Measurements from ENCODE around the gene FAM229B.
"Not testable (repeated sequence)": the region's sequence is repeated elsewhere in the genome, so short reads cannot be mapped to it uniquely, and the experiment has no call there.

Gene FAM229B

GRCh38 chr6:112050429-112050828, 37.0 kb upstream of the FAM229B start:
- no peak overlapping the region for H3K9ac ChIP-seq
- TF ChIP-seq CTCF (IDR thresholded peaks at IDR 0.05) = no peak
- no peak overlapping the region for H2AFZ ChIP-seq

GRCh38 chr6:112051251-112051740, 36.1 kb upstream of the FAM229B start:
- not testable (repeated sequence) for H3K4me2 ChIP-seq (ENCODE audit: low read length); H3K27me3 ChIP-seq (ENCODE audit: control insufficient read depth, insufficient read depth, low read length); H3K9me3 ChIP-seq (ENCODE audit: control insufficient read depth, low read length); H3K4me1 ChIP-seq; H2AFZ ChIP-seq; H3K79me2 ChIP-seq; H3K27ac ChIP-seq; H3K9ac ChIP-seq; H3K4me3 ChIP-seq (ENCODE audit: low read depth, low read length); H3K36me3 ChIP-seq (ENCODE audit: control insufficient read depth, insufficient read depth, low read length)

More at GRCh38 chr6:112050429-112050828, 37.0 kb upstream of the FAM229B start:
- Histone ChIP-seq H3K9me3 (ENCODE audit: control insufficient read depth, low read length) (no peaks in the 10 kb centered on the region), H3K27me3 (ENCODE audit: control insufficient read depth, insufficient read depth, low read length) (no peaks in the 10 kb centered on the region), H3K27ac (no peak overlapping the region), H3K4me3 (ENCODE audit: low read depth, low read length) (no peak overlapping the region), H3K4me1 (no peaks in the 10 kb centered on the region), H3K4me2 (ENCODE audit: low read length) (no peak overlapping the region), H3K79me2 (no peaks in the 10 kb centered on the region), H3K36me3 (ENCODE audit: control insufficient read depth, insufficient read depth, low read length) (no peaks in the 10 kb centered on the region)

GRCh38 chr6:112054001-112054400, 33.4 kb upstream of the FAM229B start, which contains the start of gene CCN6:
Gene CCN6, plus strand, starts transcription at chr6:112054104. Its CDS starts 254 bp downstream, at chr6:112054358.
- Histone ChIP-seq H3K9me3 (ENCODE audit: control insufficient read depth, low read length) (no peaks in the 10 kb centered on the region), H3K27me3 (ENCODE audit: control insufficient read depth, insufficient read depth, low read length) (no peaks in the 10 kb centered on the region), H3K27ac (no peak within 1 kb of the TSS), H3K79me2 (no peaks in the 10 kb centered on the region), H3K36me3 (ENCODE audit: control insufficient read depth, insufficient read depth, low read length) (no peaks in the 10 kb centered on the region), H2AFZ (no peak within 1 kb of the TSS), H3K4me1 (no peaks in the 10 kb centered on the region), H3K4me2 (ENCODE audit: low read length) (no peak within 1 kb of the TSS), H3K9ac (no peak within 1 kb of the TSS), H3K4me3 (ENCODE audit: low read depth, low read length) (no peak within 1 kb of the TSS)
- TF ChIP-seq CTCF (IDR thresholded peaks at IDR 0.05) = no peak

GRCh38 chr6:112054555-112055190, 32.7 kb upstream of the FAM229B start:
- no peak overlapping the region for H3K4me2 ChIP-seq (ENCODE audit: low read length)
- no peaks in the 10 kb centered on the region for H3K36me3 ChIP-seq (ENCODE audit: control insufficient read depth, insufficient read depth, low read length)
- no peak for TF ChIP-seq CTCF (IDR thresholded peaks at IDR 0.05)
- no peaks in the 10 kb centered on the region for H3K4me1 ChIP-seq
- H3K27me3 ChIP-seq (ENCODE audit: control insufficient read depth, insufficient read depth, low read length) = no peaks in the 10 kb centered on the region
- H3K9me3 ChIP-seq (ENCODE audit: control insufficient read depth, low read length) = no peaks in the 10 kb centered on the region
- no peak overlapping the region for H2AFZ ChIP-seq
- no peak overlapping the region for H3K9ac ChIP-seq
- no peak overlapping the region for H3K4me3 ChIP-seq (ENCODE audit: low read depth, low read length)
- H3K79me2 ChIP-seq = no peaks in the 10 kb centered on the region
- H3K27ac ChIP-seq = no peak overlapping the region

- H3K4me2 ChIP-seq (ENCODE audit: low read length) = no peak overlapping the region
- H3K79me2 ChIP-seq = no peaks in the 10 kb centered on the region
- no peak overlapping the region for H3K27ac ChIP-seq
- no peaks in the 10 kb centered on the region for H3K36me3 ChIP-seq (ENCODE audit: control insufficient read depth, insufficient read depth, low read length)
- no peaks in the 10 kb centered on the region for H3K9me3 ChIP-seq (ENCODE audit: control insufficient read depth, low read length)
- TF ChIP-seq CTCF (IDR thresholded peaks at IDR 0.05) = no peak
- no peaks in the 10 kb centered on the region for H3K27me3 ChIP-seq (ENCODE audit: control insufficient read depth, insufficient read depth, low read length)
- no peak overlapping the region for H2AFZ ChIP-seq
- no peak overlapping the region for H3K9ac ChIP-seq
- no peaks in the 10 kb centered on the region for H3K4me1 ChIP-seq
- H3K4me3 ChIP-seq (ENCODE audit: low read depth, low read length) = no peak overlapping the region
These were observed 29.0 kb upstream of the FAM229B start for GRCh38 chr6:112058243-112059032.

All from parathyroid adenoma (tissue), 2 donors.